ENCODE measurements around the gene ZNF793.

ZNF793 gene

DNA sequence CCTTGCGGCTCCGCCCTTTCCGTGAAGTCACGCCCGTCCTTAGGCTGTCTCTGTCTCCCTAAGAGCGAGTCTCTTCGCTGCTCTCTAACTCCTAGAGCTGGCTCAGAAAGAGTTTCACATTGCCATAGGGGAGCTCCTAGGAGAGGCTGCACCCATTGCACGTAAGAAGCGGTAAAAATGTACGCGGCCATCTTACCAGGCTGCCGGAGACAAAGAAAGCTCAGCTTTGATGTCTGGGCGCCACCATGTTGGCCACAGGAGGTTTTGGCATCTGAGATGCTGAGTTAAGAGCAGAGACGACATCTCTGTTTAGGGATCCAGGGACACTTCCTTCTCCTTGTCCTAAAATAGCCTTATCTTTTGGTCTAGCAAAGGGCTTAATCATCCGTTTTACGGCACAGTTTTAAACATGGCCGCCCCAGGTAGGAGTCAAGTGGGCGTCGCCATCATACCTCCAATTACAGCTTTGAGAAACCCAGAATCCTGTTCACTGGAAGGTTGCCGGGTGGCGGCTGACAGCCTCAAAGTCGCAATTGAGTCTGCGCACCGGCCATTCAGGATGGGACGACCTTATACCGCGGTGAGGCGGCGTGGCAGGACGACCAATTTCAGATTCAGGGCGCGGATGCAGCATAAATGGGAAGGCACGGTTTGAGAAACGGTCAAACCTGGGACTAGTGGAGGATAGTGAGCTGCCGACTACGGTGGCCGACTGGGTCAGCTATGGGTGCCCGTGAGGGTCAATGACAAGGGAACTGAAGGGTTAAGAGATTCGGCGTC, at the start of gene ZNF793:
TSS of gene ZNF793 (plus strand) at position 553 of the 780 bp plus-strand sequence. CDS start 16,501 bp downstream, outside the sequence.
- peak; percentile 74 for DNase-seq (ENCODE audit: low spot score)

DNA sequence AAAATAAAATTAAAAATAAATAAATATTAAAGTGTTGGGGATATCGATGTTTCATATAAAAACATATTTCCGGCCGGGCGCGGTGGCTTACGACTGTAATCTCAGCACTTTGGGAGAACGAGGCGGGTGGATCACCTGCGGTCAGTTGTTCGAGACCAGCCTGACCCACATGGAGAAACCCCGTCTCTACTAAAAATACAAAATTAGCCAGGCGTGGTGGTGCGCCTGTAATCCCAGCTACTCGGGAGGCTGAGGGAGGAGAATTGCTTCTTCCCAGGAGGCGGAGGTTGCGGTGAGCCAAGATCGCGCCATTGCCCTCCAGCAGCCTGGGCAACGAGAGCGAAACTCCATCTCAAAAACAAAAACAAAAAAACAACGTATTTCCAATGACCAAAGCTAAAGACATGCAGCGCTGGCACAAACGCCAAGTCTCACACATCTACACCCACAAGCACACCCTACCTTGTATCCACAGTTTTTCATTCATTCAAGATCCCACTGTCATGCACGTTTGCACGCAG, 40.4 kb upstream of the ZNF793 start:
- no peak for DNase-seq (ENCODE audit: low spot score)

DNA sequence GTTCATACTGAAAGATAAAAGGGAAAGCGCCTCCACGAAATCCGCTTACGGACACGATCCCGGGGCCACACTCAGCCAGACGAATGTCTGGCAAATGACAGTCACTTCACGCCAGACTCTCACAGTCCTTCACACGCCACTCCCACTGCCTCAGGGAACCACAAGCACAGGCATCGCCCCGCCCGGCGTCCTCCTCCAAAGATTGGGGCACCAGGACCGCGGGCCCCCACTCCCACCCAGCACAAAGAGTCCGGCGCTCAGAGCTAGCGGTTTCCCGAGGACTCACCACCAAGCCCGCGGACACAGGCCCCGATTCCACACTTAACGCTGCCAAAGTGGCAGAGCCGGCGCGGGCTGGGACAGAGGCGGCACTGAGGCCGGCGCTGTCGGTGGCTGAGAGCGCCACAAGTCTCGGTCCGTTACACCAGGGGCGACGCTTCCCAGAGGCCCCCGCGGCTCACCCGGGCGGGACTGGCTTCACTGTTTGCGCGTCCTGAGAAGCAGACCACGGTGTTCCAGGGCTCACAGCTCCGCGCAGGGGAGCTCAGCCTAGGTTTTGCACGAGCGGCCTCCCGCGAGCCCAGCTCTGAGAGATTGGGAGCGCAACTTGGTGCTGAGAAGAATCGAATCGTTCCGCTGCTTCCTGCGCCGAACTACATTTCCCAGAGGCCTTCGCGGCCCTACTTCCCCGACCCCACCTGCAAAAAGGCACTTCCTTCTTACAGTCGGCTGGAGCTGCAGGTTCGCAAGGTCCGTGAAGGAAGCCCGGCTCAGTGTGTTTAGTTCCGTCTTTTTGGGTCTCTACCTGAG, 39.7 kb upstream of the ZNF793 start, which contains the start of gene ZNF569:
TSS of gene ZNF569 (minus strand) at position 647 of the 810 bp plus-strand sequence. CDS start 22,523 bp downstream, outside the sequence.
- DNase-seq (ENCODE audit: low spot score), result peak; percentile 81

- no peak for DNase-seq (ENCODE audit: low spot score)
Measured at GRCh38 chr19:37467608-37468090, 39.1 kb upstream of the ZNF793 start.

- peak; percentile 87 for DNase-seq (ENCODE audit: low spot score)
Measured at GRCh38 chr19:37468961-37469777, 37.6 kb upstream of the ZNF793 start, which contains the start of gene ZNF570. Gene ZNF570 (plus strand): TSS chr19:37469356. CDS start chr19:37470355, 999 bp downstream.

DNA sequence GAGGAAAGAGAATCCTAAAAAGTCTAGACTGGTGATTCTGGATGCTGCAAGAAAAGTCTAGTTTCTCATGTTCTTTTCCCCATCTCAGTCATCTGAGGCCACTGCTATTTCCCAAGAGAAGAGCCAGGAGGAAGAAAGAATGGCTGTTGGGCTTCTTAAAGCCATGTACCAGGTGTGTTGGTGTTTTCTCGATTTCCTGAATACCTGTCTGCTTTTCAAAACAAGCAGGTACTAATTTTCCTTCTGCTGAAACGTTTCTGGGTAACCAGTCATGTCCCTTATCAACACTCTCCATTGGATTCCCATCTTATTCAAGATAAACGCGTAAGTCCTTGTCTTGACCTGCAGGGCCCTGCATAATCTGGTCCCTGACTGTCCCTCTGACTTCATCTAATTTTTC, 36.5 kb upstream of the ZNF793 start:
- DNase-seq (ENCODE audit: low spot score), result no peak

- DNase-seq (ENCODE audit: low spot score), result no peak
Measured at GRCh38 chr19:37472165-37472564, 34.6 kb upstream of the ZNF793 start.

DNA sequence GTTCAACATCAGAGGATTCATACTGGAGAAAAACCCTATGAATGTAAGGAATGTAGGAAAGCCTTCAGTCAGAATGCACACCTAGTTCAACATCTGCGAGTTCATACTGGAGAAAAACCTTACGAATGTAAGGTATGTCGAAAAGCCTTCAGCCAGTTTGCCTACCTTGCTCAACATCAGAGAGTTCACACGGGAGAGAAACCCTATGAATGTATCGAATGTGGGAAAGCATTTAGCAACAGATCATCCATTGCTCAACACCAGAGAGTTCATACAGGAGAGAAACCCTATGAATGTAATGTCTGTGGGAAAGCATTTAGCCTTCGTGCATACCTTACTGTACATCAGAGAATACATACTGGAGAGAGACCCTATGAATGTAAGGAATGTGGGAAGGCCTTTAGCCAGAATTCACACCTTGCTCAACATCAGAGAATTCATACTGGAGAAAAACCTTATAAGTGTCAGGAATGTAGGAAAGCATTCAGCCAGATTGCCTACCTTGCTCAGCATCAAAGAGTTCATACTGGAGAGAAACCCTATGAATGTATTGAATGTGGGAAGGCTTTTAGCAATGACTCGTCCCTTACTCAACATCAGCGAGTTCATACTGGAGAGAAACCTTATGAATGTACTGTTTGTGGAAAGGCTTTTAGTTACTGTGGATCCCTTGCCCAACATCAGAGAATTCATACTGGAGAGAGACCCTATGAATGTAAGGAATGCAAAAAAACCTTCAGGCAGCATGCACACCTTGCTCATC, 22.2 kb upstream of the ZNF793 start:
- no peak for DNase-seq (ENCODE audit: low spot score)

GRCh38 chr19:37492213-37492612, 14.5 kb upstream of the ZNF793 start:
- DNase-seq (ENCODE audit: low spot score), result no peak

- no peak for DNase-seq (ENCODE audit: low spot score)
Measured at GRCh38 chr19:37505958-37506386, 767 bp upstream of the ZNF793 start.

GRCh38 chr19:37507167-37507464, 377 bp downstream of the ZNF793 start:
- no peak for DNase-seq (ENCODE audit: low spot score)

DNA sequence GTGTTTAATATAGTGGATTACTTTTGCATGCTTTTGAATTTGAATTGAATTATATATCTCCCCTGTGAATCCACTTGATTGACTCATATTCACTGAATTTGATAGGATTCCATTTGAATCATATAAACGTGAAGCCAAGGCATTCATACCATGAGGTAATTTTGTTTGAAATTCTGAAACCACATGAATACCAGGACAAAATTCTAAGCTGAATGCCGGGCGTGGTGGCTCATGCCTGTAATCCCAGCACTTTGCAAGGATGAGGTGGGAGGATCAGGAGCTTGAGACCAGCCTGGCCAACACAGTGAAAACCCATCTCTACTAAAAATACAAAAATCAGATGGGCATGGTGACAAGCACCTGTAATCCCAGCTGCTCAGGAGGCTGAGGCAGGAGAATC, 4.4 kb downstream of the ZNF793 start:
- no peak for DNase-seq (ENCODE audit: low spot score)

DNA sequence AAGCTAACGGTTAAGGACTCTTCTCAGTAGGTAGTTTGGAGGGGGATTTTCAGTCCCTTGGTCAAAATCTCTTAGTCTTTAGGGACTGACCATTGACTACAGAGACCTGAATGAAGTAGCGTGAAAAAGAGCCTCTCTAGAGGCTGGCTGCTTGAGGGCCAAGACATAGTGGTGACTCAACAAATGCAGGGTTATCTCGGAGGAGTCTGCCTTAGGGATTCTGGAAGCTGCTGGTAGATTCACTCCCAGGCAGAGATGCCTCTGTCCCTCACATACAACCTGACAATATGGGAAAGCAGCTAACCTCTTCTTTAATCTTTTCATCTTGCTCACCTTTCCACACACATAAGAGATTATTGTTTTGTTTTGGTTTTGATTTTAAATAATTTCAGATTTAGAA, 5.1 kb downstream of the ZNF793 start:
- DNase-seq (ENCODE audit: low spot score), result no peak

- no peak for DNase-seq (ENCODE audit: low spot score)
Measured at GRCh38 chr19:37513397-37513796, 6.7 kb downstream of the ZNF793 start.

DNA sequence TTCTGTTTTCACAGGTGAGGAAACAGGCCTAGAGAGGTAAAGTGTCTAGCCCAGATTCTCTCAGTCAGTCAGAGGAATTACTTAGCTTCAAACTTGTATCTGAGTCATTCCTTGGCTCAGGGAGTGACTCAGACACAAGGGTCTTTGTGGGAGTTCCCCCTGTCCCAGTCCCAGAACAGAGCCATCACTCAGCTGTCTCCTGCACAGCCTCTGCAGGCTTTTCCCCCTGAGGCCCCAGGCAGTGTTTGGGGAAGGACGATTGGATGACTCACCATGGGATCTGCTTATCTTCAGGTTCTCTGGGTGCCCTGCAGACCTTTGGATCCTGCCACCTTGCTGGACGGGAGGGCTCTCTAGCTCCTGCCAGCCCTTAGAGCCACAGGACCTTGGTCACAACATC, 13.2 kb downstream of the ZNF793 start:
- no peak for DNase-seq (ENCODE audit: low spot score)

- DNase-seq (ENCODE audit: low spot score), result no peak
Measured at GRCh38 chr19:37537391-37537947, 30.7 kb downstream of the ZNF793 start.

DNA sequence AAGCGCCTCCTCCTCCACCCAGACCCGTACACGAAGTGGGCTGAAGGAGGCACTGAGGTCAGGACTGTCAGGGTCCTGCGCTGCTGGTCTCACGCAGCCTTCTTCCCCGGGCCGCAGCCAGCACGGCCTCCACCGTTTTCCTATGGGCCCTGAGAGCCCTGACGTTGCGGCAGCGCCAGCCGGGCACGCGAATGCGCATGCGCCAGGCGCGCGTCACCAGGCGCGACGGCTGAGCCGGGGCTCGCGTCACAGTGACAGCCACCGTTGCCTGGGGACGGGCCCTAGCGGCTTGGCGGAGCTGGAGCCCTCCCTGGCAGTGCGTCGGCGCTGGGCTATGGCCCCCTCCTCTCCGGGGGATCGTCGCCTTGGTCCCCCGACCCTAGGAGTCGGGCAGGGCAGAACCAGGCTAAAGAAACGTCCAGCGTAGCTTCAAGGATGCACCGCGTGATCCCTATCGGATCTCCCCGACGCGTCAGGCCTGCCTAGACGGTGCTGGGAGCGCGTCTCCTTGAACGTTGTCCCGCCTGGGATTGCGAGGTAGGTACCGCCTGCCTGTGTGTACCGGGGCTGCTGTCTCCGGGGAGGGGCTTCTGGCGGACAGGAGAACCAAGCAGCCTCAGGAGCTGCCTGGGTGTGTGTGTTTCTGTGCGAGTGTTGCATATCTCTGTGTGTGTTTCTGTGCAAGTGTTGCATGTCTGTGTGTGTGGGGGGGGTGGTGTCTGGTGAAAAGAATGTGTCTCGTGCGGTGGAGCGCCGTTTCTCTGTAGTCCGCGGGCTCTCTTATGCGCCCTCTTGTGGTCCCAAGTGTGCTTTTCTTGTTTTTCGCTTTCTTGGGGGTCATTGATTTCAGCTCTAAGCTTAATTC, 44.6 kb downstream of the ZNF793 start:
- peak; percentile 96 for DNase-seq (ENCODE audit: low spot score)

DNA sequence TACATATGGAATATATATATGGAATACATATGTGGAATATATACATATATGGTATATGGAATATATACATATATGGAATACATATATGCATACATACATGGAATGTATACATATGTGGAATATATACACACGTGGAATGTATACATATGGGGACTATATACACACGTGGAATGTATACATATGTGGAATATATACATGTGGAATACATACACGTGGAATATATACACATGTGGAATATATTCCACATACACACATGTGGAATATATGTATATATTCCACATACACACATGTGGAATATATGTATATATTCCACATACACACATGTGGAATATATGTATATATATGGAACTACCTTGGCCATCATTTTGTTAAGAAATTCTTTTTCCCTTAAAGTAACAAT, 56.8 kb downstream of the ZNF793 start:
- no peak for DNase-seq (ENCODE audit: low spot score)

DNA sequence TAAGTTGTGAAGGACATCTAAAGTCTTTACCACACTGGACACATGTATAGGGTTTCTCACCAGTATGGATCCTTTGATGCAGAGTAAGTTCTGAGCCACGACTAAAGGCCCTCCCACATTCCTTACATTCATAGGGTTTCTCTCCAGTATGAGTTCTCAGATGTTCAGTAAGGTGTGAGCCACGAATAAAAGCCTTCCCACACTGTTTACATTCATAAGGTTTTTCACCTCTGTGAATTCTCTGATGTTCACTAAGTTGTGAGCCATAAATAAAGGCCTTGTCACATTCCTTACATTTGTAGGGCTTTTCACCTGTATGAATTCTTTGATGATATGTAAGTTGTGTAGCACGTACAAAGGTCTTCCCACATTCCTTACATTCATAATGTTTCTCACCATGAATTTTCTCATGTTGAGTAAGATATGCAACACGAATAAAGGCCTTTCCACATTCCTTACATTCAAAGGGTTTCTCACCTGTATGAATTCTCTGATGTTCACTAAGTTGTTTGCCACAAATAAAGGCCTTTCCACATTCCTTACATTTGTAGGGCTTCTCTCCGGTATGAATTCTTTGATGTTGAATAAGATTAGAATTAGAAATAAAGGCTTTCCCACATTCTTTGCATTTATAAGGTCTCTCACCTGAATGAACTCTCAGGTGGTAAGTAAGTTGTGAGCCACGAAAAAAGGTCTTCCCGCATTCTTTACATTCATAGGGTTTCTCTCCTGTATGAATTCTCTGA, 58.1 kb downstream of the ZNF793 start:
- no peak for DNase-seq (ENCODE audit: low spot score)

All from AG08396 (cell line).